HL-60/S4 (cell line): ENCODE measurements around the gene PRR15.

ENCODE experiments used
- in situ Hi-C: fragments of 300-500 bp; cut with MboI; formaldehyde crosslinking; loops from 2 replicates; pipeline ENCODE4 v1.14.3; 2022; ENCODE audit warnings: low sequenced_read_pairs

The PRR15 gene

GRCh38 chr7:29607889-29608288 lies 44.3 kb downstream of the PRR15 start:
- in situ Hi-C loops: no loop called here

GRCh38 chr7:29609162-29610037 lies 45.8 kb downstream of the PRR15 start:
- in situ Hi-C loops: no loop called here

DNA sequence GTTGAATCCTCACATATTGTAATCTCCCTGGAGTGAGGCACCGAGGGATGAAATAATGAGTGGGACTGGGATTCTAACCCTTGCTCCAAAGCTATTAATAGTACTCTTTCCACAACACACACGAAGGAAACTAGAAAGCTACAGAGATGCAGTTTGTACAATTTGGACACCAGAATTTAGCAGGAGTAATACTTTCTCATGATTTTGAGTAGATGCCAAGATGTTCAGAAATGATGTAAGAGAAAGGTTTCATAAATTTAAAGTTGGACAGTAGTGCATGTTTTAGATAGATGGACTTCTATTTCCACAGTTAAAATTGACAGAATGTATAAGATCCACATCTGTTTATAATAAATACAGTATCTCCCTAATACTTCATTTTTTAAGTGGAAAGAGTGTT lies 46.5 kb downstream of the PRR15 start:
- in situ Hi-C loops: no loop called here

DNA sequence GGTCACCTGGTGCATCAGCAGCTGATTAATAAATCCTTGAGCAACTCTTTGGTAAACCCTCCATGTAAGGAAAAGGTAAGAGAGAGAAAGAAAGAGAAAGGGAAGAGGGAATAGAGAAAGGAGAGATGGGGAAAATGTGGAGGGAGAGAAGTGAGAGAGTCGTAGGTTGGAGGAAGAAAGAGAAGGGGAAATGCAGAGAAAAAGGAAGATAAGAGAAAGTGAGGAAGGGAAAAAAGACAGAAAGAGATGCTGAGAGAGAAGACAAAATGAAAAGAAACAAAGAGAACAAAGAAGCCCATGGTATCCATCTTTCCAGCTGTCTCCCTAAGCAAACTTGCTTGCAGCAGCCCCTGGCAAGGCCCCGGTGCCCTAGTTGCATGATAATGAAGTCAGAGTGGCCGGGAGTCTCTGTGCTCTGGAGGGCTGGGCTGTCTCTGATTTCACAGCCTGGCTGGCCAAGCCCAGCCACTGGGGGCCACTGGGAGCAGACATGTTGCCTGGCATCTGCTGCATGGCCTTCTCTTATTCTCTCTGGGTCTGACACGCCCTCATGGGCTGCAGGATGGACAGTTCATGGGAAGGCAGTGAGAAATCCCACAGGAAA lies 48.4 kb downstream of the PRR15 start:
- in situ Hi-C loops: no loop called here

- in situ Hi-C loops: no loop called here
Observed at GRCh38 chr7:29612596-29612995, 49.0 kb downstream of the PRR15 start.

DNA sequence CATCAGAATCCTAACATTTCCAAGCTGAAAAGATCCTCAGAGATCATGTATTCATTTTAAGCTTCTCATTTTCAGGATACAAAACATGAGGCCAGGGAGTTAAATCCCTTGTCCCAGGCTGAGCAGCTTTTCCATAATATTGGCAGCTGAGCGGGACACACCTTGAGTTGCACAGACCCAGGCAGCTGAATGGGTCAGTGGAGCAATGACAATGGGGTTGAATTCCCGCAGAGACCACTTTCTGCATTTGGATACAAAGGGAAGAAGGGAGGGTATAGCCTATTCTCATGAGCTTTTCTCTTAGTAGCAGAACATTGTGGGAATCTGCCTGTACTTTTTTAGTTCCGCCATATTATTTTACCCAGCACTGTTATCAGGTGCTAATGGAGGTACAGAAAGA lies 49.5 kb downstream of the PRR15 start:
- in situ Hi-C loops: no loop called here

GRCh38 chr7:29614229-29614628 lies 50.6 kb downstream of the PRR15 start:
- in situ Hi-C loops: no loop called here
